ENCODE data around the gene CAMTA1. TPM values are rescaled to one million over a fixed set of nuclear protein-coding genes. Genes with fewer than 3 reads are reported as not detected.

CAMTA1 gene
- total RNA-seq, 2 experiments from 2014 or later = 43.3 to 46.0 TPM

GRCh38 chr1:7450838-7451237 lies 665.6 kb downstream of the CAMTA1 start:
- no peaks in the 10 kb centered on the region for H3K4me1 Mint-ChIP-seq (ENCODE audit: low read depth)
- no peak overlapping the region for H3K4me3 Mint-ChIP-seq
- H3K36me3 Mint-ChIP-seq (ENCODE audit: low read depth) = no peaks in the 10 kb centered on the region
- ChIA-PET CTCF (no interaction called here), POLR2A (no interaction called here)
- no peak overlapping the region for H3K27ac Mint-ChIP-seq
- H3K9me3 Mint-ChIP-seq (ENCODE audit: insufficient read depth) = no peaks in the 10 kb centered on the region
- H3K27me3 Mint-ChIP-seq (ENCODE audit: low read depth) = no peaks in the 10 kb centered on the region
- ATAC-seq (no peak), DNase-seq (no peak)

GRCh38 chr1:7453038-7453437 lies 667.8 kb downstream of the CAMTA1 start:
- ChIA-PET CTCF (no interaction called here), POLR2A (no interaction called here)
- DNase-seq (no peak), ATAC-seq (no peak)
- no peaks in the 10 kb centered on the region for H3K4me1 Mint-ChIP-seq (ENCODE audit: low read depth)
- H3K27me3 Mint-ChIP-seq (ENCODE audit: low read depth) = no peaks in the 10 kb centered on the region
- no peaks in the 10 kb centered on the region for H3K9me3 Mint-ChIP-seq (ENCODE audit: insufficient read depth)
- H3K4me3 Mint-ChIP-seq = no peak overlapping the region
- no peaks in the 10 kb centered on the region for H3K36me3 Mint-ChIP-seq (ENCODE audit: low read depth)
- H3K27ac Mint-ChIP-seq = no peak overlapping the region

GRCh38 chr1:7454052-7454815 lies 669.0 kb downstream of the CAMTA1 start:
- Mint-ChIP-seq H3K9me3 (ENCODE audit: insufficient read depth) (no peaks in the 10 kb centered on the region), H3K27ac (no peak overlapping the region), H3K36me3 (ENCODE audit: low read depth) (no peaks in the 10 kb centered on the region), H3K4me1 (ENCODE audit: low read depth) (no peaks in the 10 kb centered on the region), H3K4me3 (no peak overlapping the region), H3K27me3 (ENCODE audit: low read depth) (no peaks in the 10 kb centered on the region)
- CTCF ChIA-PET = no interaction called here
- DNase-seq (no peak), ATAC-seq (no peak)
- POLR2A ChIA-PET = no interaction called here

- H3K36me3 Mint-ChIP-seq (ENCODE audit: low read depth) = no peaks in the 10 kb centered on the region
- H3K4me3 Mint-ChIP-seq = no peak overlapping the region
- no peak overlapping the region for H3K27ac Mint-ChIP-seq
- POLR2A ChIA-PET = no interaction called here
- no peaks in the 10 kb centered on the region for H3K27me3 Mint-ChIP-seq (ENCODE audit: low read depth)
- DNase-seq (no peak), ATAC-seq (no peak)
- no peaks in the 10 kb centered on the region for H3K9me3 Mint-ChIP-seq (ENCODE audit: insufficient read depth)
- H3K4me1 Mint-ChIP-seq (ENCODE audit: low read depth) = no peaks in the 10 kb centered on the region
- CTCF ChIA-PET = no interaction called here
Observed at GRCh38 chr1:7454895-7455784, 669.9 kb downstream of the CAMTA1 start.

GRCh38 chr1:7455796-7456721 lies 670.8 kb downstream of the CAMTA1 start:
- Mint-ChIP-seq H3K4me3 (no peak overlapping the region), H3K4me1 (ENCODE audit: low read depth) (no peaks in the 10 kb centered on the region), H3K9me3 (ENCODE audit: insufficient read depth) (no peaks in the 10 kb centered on the region), H3K27ac (no peak overlapping the region), H3K36me3 (ENCODE audit: low read depth) (no peaks in the 10 kb centered on the region), H3K27me3 (ENCODE audit: low read depth) (no peaks in the 10 kb centered on the region)
- DNase-seq (no peak), ATAC-seq (no peak)
- POLR2A ChIA-PET = no interaction called here
- CTCF ChIA-PET = no interaction called here

- no peaks in the 10 kb centered on the region for H3K4me1 Mint-ChIP-seq (ENCODE audit: low read depth)
- H3K27me3 Mint-ChIP-seq (ENCODE audit: low read depth) = no peaks in the 10 kb centered on the region
- no peak overlapping the region for H3K4me3 Mint-ChIP-seq
- H3K9me3 Mint-ChIP-seq (ENCODE audit: insufficient read depth) = no peaks in the 10 kb centered on the region
- H3K36me3 Mint-ChIP-seq (ENCODE audit: low read depth) = no peaks in the 10 kb centered on the region
- CTCF ChIA-PET = no interaction called here
- DNase-seq (no peak), ATAC-seq (no peak)
- H3K27ac Mint-ChIP-seq = no peak overlapping the region
- POLR2A ChIA-PET = no interaction called here
Observed at GRCh38 chr1:7456722-7457082, 671.4 kb downstream of the CAMTA1 start.

GRCh38 chr1:7457811-7458210 lies 672.6 kb downstream of the CAMTA1 start:
- DNase-seq = no peak
- POLR2A ChIA-PET = no interaction called here
- H3K9me3 Mint-ChIP-seq (ENCODE audit: insufficient read depth) = no peaks in the 10 kb centered on the region
- no peaks in the 10 kb centered on the region for H3K4me1 Mint-ChIP-seq (ENCODE audit: low read depth)
- no peak overlapping the region for H3K4me3 Mint-ChIP-seq
- no peak overlapping the region for H3K27ac Mint-ChIP-seq
- H3K27me3 Mint-ChIP-seq (ENCODE audit: low read depth) = no peaks in the 10 kb centered on the region
- ATAC-seq = no peak
- CTCF ChIA-PET = no interaction called here
- H3K36me3 Mint-ChIP-seq (ENCODE audit: low read depth) = no peaks in the 10 kb centered on the region

GRCh38 chr1:7458946-7459345 lies 673.7 kb downstream of the CAMTA1 start:
- ChIA-PET POLR2A (no interaction called here), CTCF (no interaction called here)
- ATAC-seq (no peak), DNase-seq (no peak)
- Mint-ChIP-seq H3K4me3 (no peak overlapping the region), H3K36me3 (ENCODE audit: low read depth) (no peaks in the 10 kb centered on the region), H3K27me3 (ENCODE audit: low read depth) (no peaks in the 10 kb centered on the region), H3K4me1 (ENCODE audit: low read depth) (no peaks in the 10 kb centered on the region), H3K27ac (no peak overlapping the region), H3K9me3 (ENCODE audit: insufficient read depth) (no peaks in the 10 kb centered on the region)

GRCh38 chr1:7459914-7460313 lies 674.7 kb downstream of the CAMTA1 start:
- ATAC-seq = no peak
- no peak overlapping the region for H3K4me3 Mint-ChIP-seq
- no peaks in the 10 kb centered on the region for H3K4me1 Mint-ChIP-seq (ENCODE audit: low read depth)
- no peaks in the 10 kb centered on the region for H3K9me3 Mint-ChIP-seq (ENCODE audit: insufficient read depth)
- no peaks in the 10 kb centered on the region for H3K36me3 Mint-ChIP-seq (ENCODE audit: low read depth)
- CTCF ChIA-PET = no interaction called here
- no peak overlapping the region for H3K27ac Mint-ChIP-seq
- no peaks in the 10 kb centered on the region for H3K27me3 Mint-ChIP-seq (ENCODE audit: low read depth)
- DNase-seq = no peak
- POLR2A ChIA-PET = no interaction called here

- Mint-ChIP-seq H3K4me3 (no peak overlapping the region), H3K27me3 (ENCODE audit: low read depth) (no peaks in the 10 kb centered on the region), H3K9me3 (ENCODE audit: insufficient read depth) (no peaks in the 10 kb centered on the region), H3K36me3 (ENCODE audit: low read depth) (no peaks in the 10 kb centered on the region), H3K4me1 (ENCODE audit: low read depth) (no peaks in the 10 kb centered on the region), H3K27ac (no peak overlapping the region)
- ATAC-seq = no peak
- no peak for DNase-seq
- POLR2A ChIA-PET = no interaction called here
- CTCF ChIA-PET = no interaction called here
Observed at GRCh38 chr1:7460807-7461206, 675.6 kb downstream of the CAMTA1 start.

- ATAC-seq (no peak), DNase-seq (no peak)
- no peaks in the 10 kb centered on the region for H3K9me3 Mint-ChIP-seq (ENCODE audit: insufficient read depth)
- CTCF ChIA-PET = no interaction called here
- no peaks in the 10 kb centered on the region for H3K4me1 Mint-ChIP-seq (ENCODE audit: low read depth)
- H3K4me3 Mint-ChIP-seq = no peak overlapping the region
- no peaks in the 10 kb centered on the region for H3K36me3 Mint-ChIP-seq (ENCODE audit: low read depth)
- POLR2A ChIA-PET = no interaction called here
- H3K27ac Mint-ChIP-seq = no peak overlapping the region
- H3K27me3 Mint-ChIP-seq (ENCODE audit: low read depth) = no peaks in the 10 kb centered on the region
Observed at GRCh38 chr1:7462617-7463016, 677.4 kb downstream of the CAMTA1 start.

GRCh38 chr1:7463526-7463925 lies 678.3 kb downstream of the CAMTA1 start:
- Mint-ChIP-seq H3K36me3 (ENCODE audit: low read depth) (no peaks in the 10 kb centered on the region), H3K4me1 (ENCODE audit: low read depth) (no peaks in the 10 kb centered on the region), H3K27me3 (ENCODE audit: low read depth) (no peaks in the 10 kb centered on the region), H3K4me3 (no peak overlapping the region), H3K27ac (no peak overlapping the region), H3K9me3 (ENCODE audit: insufficient read depth) (no peaks in the 10 kb centered on the region)
- DNase-seq = no peak
- CTCF ChIA-PET = no interaction called here
- POLR2A ChIA-PET = no interaction called here
- ATAC-seq = no peak
